Kidney glomerular epithelial cell (primary cell): ENCODE results near the gene ZFP57.
A peak's percentile ranks its signal among the peaks of the same experiment; 100 is the strongest.
"Not testable (repeated sequence)": the region's sequence is repeated elsewhere in the genome, so short reads cannot be mapped to it uniquely, and the experiment has no call there.

Source experiments
- DNase-seq: peaks from one replicate; lab custom pipeline; 2025; lab: John Stamatoyannopoulos, UW

ZFP57 gene

DNA sequence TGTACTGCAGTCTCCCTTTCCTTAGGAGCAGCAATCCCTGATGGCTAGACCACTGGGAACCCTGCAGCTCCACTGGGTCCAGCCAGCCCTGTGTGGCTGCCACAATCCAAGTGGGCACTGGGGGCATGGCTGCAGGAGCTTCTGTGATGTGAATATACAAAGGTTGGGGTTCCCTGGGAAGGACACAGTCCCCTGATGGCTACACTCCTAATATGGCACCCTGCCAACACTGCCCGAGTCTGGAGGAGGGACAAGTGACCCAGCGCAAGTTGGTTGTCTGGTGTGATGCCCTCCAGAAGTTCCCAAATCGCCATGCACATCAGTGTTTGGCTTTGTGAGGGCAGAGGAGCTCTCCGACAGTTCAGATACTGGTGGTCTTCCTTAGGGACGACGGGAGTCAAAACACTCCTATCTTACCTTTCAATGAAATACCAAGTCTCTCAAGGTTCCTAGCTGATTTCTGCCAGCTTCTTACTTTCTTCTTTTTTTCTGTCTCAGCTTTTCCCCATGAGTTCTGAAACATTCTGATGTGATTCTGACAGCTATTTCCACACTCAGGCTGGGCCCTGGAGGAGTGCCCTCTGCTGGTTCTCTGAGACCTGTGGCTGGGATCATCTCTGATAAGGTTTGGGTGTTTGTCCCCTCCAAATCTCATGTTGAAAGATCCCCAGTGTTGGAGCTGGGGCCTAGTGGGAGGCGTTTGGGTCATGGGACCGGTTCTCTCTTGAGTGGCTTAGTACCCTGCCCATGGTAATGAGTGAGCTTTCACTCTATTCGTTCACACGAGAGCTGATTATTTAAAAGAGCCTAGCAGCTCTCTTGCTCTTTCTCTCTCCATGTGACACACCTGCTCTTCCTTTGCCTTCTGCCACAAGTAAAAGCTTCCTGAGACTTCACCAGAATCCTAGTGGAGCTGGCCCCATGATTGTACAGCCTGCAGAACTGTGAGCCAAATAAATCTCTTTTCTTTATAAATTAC, 15.5 kb upstream of the ZFP57 start:
- DNase-seq, result no peak

DNA sequence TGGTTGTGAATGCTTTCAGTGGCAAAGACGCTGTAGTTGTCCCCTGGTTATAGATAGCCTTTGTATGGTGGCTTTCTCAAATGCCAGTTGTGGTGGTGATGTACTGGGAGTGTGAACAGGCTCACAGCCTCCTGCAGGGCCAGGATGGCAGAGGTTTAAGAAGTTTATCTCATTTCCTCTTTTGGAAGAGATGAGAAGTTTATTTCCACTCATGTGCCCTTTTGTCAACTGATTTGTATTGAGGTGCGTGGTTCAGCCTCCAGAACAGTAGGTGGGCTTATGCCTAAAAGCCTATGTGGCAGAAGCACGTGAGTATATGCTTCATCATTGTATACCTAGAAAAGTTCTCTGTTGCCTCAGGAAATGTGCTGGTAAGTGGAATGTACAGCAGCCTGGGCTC, 13.7 kb upstream of the ZFP57 start:
- no peak for DNase-seq

- no peak for DNase-seq
These were observed 4.9 kb upstream of the ZFP57 start for GRCh38 chr6:29685718-29686326.

GRCh38 chr6:29681811-29682210, 859 bp upstream of the ZFP57 start:
- no peak for DNase-seq

- no peak for DNase-seq
These were observed 536 bp downstream of the ZFP57 start for GRCh38 chr6:29680416-29680815.

DNA sequence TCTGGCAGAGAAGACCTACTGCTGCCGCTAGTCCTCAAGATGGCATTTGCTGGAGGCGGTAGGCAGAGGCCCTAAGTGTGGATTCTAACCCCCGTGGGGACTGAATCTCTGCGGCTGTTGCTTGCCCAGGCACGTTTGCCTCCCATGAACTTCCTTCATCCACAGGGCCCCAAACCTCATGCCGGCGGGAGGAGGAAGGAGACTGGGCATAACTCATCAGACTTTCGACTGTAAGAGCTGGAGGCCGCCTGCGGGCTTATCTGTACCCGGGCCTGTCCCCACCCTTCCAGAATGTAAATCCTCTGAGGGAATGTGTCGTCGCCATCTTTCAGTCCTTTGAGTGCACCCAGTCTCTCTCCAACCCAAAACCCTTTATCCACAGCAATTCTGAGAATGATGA, 990 bp downstream of the ZFP57 start:
- DNase-seq, result no peak

GRCh38 chr6:29678114-29678513, 2.8 kb downstream of the ZFP57 start:
- peak; percentile 23 for DNase-seq

GRCh38 chr6:29676981-29677601, 3.9 kb downstream of the ZFP57 start:
- DNase-seq, result peak; percentile 49

DNA sequence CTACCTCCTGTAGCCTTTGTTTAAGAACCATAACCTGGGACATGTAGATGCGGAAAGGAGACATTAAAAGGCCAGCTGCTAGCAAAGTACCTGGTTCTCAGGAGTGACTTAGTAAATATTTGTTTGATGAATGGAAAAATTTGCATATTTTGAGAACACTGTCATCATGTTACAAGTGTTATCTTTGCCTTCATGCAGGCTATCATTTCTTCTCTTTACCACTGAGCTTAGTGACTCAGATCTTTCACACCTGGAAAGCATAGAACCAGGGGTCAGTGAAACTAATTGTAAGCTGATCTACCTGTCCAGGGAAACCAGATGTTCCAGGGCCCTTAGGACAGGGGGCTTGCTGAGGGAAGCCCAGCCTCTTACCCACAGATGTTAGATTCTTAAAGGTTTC, 5.4 kb downstream of the ZFP57 start:
- DNase-seq, result no peak

- DNase-seq, result no peak
These were observed 6.9 kb downstream of the ZFP57 start for GRCh38 chr6:29674008-29674407.

DNA sequence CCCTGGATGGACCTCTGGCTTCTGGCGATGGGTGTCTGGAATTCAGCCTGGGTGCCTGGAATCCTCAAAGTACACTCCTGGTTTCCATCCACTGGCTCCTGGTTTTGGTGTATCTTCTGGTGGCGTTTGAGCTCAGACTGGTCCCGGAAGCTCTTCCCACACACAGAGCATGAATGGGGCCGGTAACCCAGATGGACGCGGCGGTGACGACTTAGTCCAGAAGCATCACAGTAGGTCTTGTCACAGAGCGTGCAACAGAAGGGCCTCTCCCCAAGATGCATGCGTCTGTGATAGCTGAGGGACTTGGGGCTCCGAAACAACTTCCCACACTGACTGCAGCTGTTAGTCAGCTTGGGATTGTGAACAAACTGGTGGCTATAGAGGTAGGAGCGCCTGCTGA, 7.8 kb downstream of the ZFP57 start:
- DNase-seq, result no peak

- not testable (repeated sequence) for DNase-seq
These were observed 8.8 kb downstream of the ZFP57 start for GRCh38 chr6:29672116-29672515.

GRCh38 chr6:29671026-29671425, 9.9 kb downstream of the ZFP57 start:
- no peak for DNase-seq

DNA sequence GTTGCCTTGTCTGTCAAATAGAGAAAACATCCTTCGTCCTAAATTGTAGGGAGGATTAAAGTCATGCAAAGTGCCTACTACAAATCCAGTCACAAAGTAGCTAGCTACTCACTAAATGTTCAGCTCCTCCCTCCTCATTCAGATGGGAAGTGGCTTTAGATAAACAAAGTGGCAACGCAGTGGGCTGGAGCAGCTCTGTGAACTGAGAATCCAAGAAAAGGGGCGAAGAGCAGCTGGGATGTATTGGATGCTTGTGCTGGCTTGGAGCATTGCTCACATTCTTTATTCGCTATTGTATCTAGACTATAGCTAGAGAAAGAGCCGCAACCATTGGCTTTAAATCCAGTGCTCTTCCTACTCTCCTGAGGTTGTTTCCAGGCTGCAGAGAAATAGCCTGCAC, 13.8 kb downstream of the ZFP57 start:
- DNase-seq, result no peak

GRCh38 chr6:29666826-29667130, 14.2 kb downstream of the ZFP57 start:
- DNase-seq, result no peak

DNA sequence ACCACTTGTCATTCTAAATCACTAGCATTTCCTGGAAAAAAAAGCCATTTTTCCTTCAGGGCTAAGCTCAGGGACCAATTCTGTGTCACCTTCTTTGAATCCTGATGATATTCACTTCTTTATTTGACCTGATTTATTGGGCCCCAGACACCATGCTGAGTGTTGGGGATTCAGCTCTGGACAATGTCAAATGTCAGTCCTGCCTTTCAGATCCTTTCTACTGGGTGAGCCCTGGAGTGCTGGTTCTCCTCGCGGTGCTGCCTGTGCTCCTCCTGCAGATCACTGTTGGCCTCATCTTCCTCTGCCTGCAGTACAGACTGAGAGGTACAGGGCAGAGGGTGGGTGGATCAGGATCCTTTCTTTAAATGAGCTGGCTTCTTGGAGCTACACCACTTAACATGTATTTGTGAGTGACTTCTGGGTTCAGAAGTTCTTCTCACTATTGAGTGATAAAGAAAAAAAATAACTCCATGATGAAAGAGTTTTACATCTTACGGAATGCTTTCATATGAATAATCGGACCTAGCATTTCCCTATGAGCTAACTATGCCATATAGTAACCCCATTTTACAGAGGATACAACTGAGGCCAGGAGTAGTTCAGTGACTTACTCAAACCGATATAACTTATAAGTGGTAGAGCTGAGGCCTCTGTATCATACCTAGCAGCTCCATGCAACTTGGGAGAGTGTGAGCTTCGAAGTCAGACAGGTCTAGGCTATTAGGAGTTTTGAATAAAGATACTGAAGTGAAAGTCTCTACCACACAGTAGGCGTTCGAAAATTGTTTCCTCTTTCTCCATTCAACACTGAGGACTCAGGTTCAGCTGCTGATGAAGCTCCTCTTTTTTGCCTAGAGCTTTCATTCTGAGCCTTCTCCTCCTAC, 14.8 kb downstream of the ZFP57 start:
- no peak for DNase-seq

- DNase-seq, result no peak
These were observed 17.5 kb downstream of the ZFP57 start for GRCh38 chr6:29663300-29664042.

DNA sequence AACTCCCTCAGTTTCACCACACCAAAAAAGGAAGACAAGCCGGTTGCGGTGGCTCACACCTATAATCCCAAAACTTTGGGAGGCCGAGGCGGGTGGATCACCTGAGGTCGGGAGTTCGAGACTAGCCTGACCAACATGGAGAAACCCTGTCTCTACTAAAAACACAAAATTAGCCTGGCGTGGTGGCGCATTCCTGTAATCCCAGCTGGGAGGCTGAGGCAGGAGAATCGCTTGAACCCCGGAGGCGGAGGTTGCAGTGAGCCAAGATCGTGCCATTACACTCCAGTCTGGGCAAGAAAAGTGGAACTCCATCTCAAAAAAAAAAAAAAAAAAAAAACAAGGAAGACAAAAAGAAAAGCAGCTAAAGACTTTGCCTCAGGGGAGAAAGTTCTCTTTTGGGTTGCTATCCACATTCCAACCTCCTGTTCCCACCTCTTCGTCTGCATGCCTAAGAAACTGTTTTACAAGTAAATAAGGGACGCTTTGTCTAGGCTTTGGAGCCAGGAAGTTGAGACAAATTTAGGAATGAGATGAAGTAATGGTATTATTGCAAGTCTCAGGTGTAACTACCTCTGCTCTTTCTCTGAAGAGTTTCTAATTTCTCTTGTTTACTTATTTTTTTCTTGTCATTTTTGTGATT, 19.3 kb downstream of the ZFP57 start:
- not testable (repeated sequence) for DNase-seq

DNA sequence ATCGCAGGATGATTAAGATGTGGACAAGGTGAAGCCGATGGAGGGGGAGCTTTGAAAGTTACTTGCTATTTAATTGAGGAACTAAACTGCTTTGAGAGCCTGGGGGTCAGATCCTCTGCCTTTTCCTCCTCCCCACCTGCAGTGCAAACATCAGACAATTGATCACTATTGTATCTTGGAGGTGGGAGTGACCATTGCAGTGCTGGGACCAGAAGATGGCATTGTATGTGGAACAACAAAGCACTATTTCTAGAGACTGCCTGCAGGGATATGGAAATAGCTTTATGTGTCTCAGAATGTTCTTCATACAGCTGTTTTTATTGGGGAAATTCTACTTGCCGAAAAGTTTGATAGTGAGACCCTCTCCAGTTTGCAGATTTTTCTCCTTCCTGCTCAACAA, 19.9 kb downstream of the ZFP57 start:
- no peak for DNase-seq

GRCh38 chr6:29656798-29657197, 24.2 kb downstream of the ZFP57 start, which contains the start of gene MOG:
MOG (plus strand) TSS chr6:29657092; CDS start chr6:29657210, 118 bp downstream.
- DNase-seq, result no peak

DNA sequence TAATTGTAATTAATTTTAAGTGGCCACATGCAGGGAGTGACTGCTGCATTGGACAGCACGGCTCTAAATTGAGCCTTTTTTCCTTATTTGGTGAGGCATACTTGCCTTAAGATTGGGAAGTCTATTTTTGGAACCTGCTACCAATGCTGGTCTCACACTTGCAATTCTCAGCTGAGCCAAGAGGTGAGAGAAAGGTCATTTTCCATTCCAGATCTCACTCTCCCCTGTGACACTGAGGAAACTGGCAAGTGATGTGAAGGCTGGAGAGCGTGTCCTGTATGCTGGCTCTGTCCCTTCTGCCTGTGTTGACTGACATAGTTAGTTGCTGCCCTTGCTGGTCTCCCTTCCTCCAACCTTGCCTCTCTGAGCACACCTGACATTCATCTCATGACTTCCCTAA, 24.8 kb downstream of the ZFP57 start:
- no peak for DNase-seq
